GM18511 (cell line): ENCODE data around the gene GNG2.

Experiments
- ATAC-seq: cut with Tn5 transposase; IDR thresholded peaks from one replicate; pipeline ENCODE4 v1.9.1; 2021; ENCODE audit warnings: mild to moderate bottlenecking, moderate library complexity; ENCODE audit not compliant: unreplicated experiment

The GNG2 gene

DNA sequence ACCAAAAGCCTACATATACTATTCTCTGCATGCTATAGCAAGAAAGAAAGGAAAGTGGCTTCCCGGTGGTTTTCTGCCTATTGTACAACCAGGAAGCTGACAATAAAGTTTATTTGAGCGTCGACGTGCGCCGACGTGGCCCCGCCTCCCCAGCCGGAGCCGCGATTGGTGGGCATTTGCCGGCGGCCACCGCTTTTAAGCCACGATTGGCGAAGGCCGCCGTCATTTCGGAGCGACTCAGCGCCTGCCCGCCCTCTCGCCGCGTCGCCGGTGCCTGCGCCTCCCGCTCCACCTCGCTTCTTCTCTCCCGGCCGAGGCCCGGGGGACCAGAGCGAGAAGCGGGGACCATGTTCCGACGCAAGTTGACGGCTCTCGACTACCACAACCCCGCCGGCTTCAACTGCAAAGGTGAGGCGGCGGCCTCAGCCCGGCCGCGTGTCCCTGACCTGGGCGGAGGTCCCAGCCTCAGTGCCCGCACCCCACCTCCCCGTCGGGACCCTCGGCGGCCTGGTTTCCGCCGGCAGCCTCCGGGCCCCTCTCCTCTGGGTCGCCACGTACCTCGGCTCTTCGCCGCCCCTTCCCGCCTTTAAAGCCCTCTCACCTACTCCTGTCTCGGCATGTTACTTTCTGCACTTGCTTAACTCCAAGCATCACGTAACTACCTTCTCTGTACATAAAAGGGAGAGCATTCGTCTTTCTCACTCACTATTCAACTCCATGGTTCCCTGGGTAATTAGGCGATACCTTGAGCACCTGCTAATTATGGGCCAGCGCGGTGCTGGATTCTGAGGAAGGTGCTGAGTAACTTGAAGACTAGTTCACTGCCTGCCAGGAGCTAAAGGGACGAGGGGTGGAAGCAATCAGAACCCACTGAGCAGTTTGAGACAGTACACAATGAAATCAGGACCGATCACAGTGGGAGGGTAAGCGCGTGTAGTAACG, 129.2 kb downstream of the GNG2 start, which contains the start of gene RTRAF:
Gene RTRAF (plus strand): TSS at position 254 of the 942 bp plus-strand sequence. CDS start 94 bp downstream, at position 348.
- peak; percentile 96 for ATAC-seq

DNA sequence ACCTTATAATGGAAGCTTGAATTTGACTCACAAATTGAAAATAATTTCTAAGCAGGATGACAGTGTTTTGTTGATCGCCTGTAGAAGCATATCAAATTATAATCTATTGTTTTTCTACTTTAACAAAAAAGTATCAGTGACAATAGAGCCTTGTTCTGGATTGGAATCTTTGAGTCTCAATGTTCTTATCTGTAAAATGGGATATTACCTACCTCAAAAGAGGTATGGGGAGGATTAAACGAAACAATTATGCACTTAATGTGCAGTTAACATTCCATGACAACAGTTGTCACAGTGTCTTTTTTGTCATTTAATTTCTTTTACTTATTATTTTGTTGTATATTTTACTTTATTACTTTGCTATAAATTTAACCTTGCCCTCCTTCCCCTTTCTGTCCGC, 130.1 kb downstream of the GNG2 start:
- no peak for ATAC-seq

DNA sequence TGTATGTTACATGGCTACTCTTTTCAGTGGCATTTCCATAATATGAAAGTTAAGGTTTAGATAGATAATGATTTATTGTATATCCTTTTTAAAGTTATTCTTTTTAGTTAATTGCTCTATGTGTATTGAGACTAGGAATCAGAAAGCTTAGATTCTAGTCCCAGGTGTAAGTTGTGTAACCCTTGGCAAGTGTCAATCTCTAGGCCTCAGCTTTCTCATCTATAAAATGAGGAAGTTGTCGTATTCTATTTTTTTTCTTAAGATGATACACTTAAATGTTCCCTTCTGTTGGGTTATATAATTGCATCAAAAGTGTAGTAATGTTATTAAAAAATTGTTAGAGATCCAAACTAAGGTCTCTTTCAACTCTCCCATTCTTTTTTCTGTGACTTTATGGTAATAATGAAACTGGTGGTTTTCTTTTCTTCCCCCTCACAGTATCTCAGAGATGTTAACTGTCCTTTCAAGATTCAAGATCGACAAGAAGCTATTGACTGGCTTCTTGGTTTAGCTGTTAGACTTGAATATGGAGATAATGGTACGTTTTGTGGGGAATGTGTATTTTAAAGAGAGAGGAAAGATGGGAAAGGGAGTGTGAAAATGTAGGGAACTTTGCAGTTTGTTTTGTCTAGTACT, 133.0 kb downstream of the GNG2 start:
- no peak for ATAC-seq

DNA sequence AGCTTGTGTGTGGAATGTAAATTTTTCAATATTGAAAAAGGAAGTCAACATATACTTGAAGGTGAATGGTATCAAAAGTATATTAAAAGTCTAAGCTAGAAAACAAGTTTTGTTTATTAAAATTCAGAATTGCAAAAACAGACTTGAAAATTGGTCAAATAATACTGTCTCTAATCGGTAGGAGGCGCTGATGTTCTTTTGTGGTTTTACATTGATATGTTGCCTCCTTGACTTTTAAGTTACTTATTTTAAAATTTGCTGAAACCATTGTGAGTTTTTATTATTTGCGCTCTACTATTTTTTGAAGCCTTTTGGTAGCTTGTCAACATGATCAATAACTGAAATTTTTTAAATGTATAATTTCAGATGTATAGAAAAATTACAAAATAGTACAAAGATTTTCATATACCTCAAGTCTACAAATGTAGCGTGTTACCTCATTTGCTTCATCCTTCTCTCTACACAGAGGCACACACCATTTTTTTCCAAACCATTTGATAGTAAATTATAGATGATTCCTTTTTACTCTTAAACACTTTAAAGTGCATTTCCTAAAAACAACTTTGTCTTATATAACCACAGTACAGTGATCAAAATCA, 135.8 kb downstream of the GNG2 start:
- ATAC-seq, result no peak

DNA sequence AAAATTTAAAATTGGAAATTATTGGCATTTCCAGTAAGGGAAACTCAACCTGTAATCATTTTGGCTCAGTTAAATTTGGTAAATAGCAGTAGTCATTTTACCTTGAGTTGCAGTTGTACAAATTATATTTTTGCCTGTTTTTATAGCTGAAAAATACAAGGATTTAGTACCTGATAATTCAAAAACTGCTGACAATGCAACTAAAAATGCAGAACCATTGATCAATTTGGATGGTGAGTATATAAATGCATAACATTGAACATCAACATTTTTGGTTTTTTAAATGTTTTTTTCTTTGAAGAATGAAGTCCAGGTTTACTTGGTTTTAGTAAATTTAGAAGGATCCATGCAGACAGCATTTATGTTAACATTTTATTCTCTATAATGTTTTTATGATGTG, 137.9 kb downstream of the GNG2 start:
- no peak for ATAC-seq

DNA sequence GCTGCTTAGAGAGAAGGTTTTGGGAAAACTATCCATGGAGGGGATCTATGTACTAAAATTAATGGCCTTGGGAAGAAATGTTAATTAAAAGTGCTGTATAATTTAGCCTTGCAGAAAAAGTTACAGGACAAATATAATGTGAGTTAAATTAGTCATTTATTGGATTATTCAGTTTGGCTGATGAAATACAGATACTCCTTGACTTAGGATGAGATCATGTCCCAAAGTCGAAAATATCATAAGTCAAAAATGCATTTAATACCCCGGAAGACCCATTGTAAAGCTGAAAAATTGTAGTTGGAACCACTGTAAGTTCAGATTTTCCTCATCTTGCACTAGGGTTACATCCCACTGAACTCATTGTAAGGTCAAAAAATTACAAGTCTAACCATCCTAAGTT, 138.7 kb downstream of the GNG2 start:
- ATAC-seq, result no peak

DNA sequence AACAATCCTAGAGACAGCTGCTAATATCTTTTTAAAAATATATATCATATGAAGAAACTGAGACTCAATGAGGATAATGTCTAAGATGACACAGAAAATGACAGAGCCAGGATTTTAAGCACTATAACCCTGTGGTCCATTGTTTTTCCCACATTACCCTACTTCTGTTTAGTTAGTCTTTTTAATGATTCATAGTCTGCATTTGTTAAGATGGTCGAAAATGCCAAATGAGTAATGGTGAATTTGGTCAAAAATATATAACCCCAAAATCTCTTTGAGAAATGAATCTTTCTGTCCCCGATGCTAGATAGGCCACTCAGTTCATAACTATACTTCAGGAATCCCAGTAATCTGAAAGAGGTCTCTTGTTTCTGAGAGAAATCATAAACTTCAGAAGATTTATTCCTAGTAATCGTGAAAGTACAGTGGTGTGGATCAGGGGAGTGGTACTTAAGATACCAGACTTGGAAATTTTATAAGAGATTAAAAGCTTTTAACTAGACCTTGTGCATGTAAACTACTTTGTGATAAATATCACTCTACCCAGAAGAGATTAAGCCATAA, 139.7 kb downstream of the GNG2 start:
- ATAC-seq, result no peak

DNA sequence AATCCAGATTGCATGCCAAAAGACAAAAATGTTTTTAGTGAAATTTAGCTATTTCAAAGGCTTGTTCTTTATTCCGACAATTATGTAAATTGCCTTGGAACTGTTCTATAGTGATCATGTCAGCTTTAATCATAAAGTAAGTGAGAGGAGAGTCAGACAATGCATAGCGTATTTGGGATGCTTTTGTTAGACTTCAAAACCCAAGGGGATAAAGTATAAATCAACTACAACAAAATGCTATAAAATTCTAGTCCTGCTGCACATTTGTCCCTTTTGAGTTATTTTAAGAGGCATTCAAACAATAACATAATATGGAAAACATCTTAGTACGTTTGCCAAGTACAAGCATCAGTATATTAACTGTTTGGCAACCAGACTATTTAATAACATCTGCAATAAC, 140.3 kb downstream of the GNG2 start:
- ATAC-seq, result no peak

DNA sequence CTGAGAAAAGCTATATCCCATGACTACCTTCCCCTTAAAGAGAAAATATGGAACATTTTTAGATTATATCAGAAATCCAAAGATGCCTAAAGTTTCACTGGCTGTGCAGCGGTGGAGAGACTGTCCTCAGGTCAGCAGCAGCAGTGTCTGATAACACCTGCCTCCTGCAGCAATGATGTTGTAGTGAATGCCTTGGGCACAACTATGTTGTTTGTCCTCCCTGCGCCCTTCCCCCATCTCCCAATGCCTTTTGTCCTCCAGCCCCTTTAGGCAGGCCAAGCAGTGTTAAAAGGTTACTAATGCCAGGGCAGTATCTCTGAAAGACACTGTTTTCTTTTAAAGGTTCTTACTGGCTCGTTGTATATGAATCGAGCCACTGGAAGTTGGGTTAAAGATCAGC, 142.1 kb downstream of the GNG2 start:
- no peak for ATAC-seq

DNA sequence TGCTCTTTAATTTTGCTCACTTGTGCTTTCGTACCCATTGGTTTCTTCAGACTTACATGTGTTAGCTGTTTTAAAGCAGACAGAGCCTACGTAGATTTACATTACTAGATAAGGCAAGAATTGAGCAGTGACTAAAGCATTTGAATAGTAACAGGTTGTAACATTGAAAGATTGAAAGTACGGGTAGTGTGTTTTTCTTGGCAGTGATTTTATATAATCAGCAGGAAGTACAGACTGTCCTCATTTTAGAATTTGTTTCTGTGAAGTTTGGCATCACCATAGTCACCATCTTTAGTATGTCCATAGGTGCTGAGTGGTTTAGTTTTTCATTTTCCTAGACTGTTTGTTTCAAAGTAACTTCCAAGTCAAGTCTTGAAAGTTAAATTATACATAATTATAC, 142.9 kb downstream of the GNG2 start:
- ATAC-seq, result no peak

DNA sequence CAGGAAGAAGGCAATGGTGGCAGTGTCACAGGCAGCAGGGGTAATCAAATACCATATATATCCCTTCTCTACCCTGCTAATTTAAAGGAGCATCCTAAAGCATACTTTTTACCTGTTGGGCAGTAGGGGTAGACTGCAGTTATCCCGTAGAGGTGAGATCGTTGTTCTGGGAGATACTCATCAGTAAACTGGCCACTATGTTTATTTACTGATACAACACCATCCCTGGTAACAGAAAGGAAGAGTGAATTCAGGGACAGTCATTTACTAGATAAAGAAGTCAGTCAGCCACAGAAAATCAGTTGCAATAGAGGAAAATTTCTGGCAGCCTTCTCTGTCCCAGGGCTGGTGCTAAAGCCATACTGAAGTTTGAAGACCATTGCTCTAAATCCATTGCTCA, 145.2 kb downstream of the GNG2 start:
- no peak for ATAC-seq

DNA sequence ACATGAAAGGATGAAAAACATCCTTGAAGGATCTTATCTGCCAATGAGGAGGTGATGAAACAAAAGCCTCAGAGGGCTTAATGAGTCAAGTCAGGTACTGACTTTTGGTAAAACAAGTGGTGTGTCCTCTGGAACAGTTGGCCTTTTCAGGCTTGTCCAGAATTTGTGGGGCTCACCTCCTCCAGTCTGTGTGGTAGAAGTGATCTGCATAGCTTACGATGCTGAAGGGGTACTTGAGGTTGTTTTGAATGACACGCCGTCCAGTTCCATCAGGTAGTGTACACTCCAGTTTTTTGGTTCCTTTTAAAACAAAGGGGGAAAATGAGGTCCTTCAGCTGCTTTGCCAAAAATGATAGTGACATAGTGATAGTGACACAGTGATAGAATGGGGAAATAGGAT, 145.9 kb downstream of the GNG2 start:
- no peak for ATAC-seq

DNA sequence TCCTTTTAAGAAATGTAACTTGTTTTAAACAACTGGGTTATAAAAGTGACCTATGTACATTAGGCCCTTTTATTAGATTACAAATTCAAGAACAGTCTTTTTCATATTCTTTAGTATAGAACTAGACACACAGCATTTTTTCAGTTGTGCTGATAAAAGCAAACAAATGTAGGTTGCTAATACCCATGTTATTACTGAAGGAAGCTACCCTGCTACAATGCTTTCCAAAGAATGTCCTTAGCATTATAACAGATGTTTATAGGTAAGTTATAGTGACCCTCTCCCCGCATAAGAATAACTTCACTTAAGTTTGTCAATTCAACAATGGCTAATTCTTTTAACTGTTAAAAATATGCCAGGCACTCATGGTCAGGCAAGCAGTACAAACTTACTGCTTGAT, 146.8 kb downstream of the GNG2 start:
- no peak for ATAC-seq

DNA sequence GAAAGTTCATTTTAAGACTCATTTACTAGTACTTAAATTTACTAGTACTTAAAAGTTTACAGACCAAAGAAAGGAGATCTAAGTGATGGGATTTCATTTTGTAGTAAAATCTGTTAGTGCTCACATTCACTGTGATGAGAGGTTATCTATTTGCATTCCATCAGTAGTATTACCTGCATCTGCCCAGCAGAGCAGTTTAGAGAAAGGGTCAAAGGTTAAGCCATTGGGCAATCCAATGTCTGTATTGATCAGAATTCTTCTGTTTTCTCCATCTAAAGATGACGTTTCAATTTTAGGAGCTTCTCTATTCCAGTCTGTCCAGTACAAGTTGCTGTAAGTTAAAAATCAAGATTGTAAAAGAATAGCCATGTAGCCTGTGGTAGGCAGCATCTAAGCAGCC, 147.2 kb downstream of the GNG2 start:
- no peak for ATAC-seq

DNA sequence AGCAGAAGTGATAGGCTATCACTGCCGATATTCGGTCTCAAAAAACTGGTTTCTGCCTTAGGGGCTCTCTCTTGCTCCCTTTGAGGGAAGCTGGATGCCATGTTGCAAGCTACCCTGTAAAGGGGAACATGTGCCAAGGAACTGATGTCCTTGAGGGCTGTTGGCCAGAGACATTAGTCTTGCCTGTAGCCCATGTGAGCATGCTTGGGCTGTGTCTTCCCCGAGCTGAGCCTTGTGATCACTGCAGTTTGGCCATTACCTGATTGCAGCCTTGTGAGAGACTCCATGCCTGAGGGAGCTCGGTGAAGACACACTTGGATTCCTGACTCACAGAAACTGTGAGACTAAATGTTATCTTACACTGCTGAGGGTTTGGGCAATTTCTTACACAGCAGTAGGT, 147.7 kb downstream of the GNG2 start:
- ATAC-seq, result no peak

DNA sequence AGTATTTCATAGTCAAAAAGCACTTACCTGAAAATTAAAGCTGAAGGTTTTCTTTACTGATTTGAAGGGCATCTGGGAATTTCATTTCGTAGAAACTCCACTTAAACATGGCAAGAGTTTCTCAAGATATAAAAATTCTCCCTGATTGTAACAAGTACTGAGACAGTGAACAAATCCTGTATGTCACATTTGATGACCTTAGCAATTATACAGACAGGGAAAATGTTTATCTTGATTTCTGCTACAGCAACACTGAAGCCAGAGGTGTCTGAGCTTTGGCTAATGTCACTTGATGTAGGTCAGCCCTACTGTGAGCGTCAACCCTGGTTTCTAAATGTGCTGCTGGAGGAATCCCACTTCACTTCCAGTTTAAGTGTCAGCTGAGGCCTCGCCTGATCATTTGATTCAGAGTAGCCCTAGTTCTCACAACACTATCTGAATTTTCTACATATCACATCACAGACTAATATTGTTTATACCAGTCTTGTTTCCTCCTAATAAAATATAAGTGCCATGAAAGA, 149.8 kb downstream of the GNG2 start:
- no peak for ATAC-seq

DNA sequence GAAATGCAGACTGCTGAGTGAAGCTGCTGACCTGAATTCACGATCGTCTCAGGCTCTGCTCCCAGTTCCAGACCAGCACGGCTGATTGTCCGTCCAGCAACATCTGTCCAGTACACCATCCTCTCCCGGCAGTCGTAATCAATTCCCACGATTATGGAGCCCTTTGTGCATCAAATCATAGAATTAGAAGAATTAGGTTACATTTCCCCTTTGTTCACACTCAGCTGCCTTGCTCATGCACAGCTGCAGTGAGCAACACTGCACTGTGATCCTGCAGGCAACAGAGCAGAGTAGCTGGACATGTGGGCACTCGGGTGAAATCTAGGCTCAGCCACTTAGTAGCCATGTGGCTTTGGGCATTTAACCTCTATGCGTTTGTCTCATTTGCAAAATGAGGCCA, 151.1 kb downstream of the GNG2 start:
- ATAC-seq, result no peak

DNA sequence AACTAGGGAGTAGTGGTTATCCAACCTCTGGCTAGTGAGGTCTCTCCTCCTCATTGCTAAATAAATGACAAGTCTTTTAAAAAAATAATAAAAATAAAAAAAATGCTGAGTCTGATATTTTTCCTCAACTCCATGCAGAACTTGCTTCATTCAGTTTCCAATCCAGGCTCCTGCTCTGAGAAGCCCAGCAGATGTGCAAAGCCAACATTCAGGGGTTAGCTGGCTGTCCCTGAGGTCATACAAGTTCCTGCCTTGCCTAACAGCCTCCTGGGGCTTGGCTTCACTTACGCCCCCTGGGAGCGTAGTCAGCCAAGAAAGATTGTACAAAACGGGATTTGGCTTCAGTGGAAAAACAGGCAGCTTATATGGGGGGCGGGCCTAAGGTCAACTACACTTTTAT, 152.2 kb downstream of the GNG2 start:
- no peak for ATAC-seq

DNA sequence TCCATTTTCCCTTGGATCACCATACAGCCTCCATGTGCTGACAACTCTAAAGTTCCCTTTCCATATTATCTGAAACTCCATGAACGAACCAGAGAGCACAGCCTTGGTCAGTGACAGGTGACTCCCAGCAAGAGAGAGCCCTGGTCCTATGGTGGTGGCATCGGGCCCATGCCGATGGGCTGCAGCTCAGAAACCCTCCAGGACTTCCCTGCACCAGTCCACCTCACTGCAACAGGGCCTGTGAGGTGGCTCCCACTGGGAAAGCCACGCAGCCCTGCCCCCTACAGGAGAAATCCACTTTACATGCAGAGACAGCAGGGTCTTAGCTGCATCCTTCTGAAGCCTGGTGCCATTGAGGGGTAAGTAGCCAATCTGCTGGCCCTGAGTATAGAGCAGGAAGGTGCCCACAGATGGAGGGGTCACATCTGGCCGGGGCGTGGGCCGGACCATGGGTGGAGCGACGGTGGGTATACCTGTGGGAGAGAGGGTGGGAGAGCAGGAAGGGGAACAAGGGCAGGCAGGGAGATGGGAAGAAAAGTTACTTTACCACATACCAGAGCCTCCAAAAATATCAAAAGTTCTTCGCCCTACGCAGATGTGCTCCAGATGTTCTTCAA, 153.7 kb downstream of the GNG2 start:
- no peak for ATAC-seq

DNA sequence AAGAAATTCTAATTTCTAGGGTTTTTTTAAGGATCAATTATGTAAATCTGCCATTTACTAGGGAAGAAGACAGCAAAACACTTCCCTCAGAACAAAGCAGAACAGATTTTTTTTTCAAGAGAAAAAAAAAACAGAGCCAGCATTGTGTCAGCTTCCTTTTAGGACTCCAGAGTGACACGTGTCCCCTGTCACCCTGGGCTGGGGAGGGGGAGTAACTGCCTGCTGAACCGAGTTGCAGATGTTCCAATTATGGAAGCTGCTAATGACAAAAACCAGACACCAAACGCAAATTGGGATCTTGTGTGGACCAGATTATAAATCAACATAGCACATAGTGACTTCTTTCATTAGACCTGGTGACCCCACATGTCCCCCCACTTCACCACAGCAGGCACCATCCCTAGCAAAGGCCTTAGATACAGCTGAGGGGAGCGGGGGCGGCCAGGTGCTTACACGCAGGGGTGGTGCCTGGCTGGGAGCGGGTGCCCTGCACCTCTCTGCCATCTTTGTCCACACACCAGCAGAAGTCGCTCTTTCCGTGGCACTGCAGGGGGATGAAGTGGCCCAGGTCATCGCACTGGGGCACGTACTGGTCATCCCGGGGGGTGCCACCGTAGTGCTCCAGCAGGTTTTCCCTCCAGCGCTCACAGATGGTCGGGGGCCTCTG, 154.3 kb downstream of the GNG2 start:
- ATAC-seq, result no peak
